Eye (tissue), 1 donor: ENCODE results near the gene GLT8D2.

Experiments
- DNase-seq: peaks from one replicate; pipeline ENCODE4 v3.0.0-alpha.2; 2015

Gene GLT8D2, protein sequence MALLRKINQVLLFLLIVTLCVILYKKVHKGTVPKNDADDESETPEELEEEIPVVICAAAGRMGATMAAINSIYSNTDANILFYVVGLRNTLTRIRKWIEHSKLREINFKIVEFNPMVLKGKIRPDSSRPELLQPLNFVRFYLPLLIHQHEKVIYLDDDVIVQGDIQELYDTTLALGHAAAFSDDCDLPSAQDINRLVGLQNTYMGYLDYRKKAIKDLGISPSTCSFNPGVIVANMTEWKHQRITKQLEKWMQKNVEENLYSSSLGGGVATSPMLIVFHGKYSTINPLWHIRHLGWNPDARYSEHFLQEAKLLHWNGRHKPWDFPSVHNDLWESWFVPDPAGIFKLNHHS

DNA sequence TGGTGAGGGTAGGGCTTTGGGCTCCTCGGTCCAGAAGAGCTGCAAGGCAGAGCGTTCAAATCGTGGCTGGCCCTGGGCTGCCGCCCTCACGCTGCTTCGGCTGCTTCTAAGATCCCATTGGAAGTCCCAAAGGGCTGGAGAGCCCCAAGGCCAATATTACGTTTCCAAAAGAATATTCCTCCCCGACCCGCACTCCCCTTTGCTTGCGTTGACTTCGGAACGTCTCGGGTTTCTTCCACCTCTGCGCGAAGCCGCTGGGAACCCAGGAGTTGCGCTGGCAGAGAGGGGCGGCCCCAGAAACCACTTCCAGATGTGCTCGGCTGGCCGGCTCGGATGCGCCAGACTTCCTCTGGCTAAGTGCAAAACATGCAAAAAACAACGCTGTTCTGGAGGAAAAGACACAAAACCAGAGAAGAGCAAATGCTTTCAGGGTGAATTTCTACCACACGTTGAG is at the start of gene GLT8D2:
Gene GLT8D2, minus strand, starts transcription at position 285 of the 454 bp plus-strand sequence. CDS start 30,539 bp downstream, outside the sequence.
- DNase-seq = peak; percentile 85

DNA sequence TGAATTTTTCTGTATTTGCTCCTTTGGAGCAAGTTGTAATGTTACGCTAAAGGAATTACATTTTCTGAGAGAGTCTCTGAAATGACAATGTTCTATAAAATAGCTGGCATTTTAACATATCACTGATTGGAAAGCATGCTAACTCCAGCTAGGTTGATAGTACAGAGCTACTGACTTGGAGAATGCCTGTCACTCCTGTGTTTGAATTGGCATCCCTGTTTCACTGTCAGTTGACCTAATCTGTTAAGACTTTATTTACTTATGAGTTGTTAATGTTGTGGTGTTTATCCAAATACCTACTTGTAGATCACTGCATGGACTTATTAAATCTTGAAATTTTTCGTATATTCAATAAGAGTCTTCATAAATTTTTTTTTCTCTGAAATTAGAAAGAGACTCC is 48.0 kb upstream of the GLT8D2 start:
- no peak for DNase-seq

DNA sequence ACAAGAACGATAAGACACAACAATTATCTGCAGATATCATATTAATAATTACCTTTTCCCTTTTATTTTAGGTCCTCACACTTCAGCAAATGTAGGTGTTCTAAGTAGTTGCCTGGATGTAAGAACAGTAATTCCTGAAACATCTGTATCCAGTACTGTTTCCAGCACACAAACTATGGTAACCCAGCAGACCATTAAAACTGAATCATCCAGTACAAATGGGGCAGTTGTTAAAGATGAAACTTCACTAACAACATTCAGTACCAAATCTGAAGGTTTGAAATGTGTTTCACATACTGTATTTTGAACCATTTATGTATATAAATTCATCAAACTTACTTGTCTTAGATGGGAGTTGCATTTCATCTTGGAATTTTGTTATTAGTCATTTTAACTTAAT is 45.3 kb upstream of the GLT8D2 start:
- no peak for DNase-seq

DNA sequence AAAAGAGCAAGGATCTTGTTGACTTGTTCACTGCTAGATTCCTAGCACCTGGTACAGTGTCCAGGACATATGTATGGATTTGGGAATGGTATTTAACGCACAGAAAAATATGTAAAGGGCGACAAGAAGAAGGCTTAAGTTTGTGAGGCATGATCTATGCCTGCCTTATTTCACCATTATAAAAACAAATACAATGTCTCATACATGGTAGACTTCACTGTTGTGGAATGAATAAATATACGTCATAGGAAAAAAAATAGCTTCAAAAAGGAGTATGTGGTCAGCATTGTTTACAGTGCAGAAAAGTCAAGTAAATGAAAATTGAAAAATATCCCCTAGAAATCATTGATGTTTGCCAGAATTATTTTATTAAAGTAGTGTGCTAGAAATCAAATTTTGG is 44.3 kb upstream of the GLT8D2 start:
- no peak for DNase-seq

DNA sequence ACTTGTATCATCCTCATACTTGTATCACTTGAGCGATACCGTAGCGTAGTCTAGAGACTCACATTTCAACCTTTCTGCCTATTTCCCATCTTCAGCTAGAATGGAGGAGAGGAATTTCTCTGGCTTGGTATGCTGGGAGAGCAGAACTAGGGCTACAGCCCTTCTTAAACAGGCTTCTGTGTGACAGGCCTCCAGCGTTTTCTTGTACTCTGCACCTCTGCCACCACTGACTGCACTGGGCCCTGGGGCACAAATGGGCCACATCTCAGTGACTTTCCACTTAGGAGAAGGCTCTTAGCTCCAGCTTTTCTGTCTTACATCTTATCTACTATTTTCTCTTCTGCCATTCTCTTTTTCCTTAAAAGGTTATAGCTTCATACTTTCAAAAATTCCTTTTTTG is 41.1 kb upstream of the GLT8D2 start:
- DNase-seq = no peak

DNA sequence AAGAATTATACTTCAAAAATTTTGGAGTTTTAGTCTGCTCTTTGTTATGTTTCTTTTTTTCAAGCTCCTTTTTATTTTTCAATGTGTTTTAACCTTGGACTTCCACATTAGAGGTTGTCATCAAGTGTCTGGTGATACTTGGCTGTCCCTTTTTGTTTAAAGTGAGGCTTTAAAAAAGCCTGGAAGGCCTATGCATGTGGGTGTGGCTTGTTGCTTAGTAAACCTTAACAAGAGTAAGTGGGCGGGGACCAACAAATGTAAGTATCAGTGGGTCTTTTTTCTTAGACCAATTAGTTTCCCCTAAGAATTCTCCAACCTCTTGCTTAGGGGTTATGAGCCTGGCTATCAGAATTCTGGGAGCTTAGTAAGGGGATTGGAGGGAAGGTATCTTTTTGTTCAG is 40.7 kb upstream of the GLT8D2 start:
- DNase-seq = no peak

DNA sequence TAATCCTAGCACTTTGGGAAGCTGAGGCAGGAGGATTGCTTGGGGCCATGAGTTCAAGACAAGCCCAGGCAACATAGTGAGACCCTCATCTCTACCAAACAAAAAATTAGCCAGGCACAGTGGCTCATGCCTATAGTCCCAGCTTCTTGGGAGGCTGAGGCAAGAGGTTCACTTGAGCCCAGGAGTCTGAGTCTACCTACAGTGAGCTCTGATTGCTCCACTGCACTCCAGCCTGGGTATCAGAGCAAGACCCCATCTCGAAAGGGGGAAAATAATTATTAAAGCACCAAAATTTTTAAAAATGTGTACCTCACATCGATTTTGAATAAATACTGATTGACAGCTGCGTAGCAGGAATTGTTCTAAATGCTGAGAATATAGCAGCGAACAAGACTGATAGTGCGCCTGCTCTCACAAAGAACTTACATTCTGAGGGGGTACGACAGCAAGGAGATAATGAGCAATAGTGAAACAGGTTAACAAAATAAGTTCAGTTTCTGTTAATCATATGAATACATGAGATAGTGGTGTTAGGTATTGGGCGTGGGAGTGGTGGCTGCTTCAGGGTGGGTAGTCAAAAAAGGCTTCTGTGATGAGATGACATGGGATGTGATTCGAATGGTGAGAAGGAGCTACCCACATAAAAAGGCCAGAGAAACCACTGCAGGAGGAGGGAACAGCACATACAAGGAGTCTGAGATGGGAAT is 33.9 kb upstream of the GLT8D2 start:
- no peak for DNase-seq

DNA sequence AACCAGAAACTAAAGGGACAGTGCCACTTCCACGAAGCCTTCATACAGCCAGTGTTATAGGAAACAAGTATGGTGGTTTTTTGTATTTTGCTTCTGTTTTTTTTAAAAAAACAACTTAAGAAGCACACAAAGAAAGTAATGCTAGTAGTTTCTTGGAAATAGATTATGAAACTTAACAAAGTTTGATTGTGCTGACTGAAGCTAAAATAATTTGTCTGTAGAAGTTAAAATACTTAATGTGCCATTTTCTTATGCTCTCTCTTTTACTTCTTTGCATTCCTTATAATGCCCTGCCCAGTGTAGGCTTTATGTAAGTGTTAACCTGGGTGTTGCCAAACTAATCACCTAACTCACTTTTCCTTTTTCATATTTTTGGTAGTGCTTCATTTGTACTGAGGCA is 30.8 kb upstream of the GLT8D2 start:
- DNase-seq = no peak

DNA sequence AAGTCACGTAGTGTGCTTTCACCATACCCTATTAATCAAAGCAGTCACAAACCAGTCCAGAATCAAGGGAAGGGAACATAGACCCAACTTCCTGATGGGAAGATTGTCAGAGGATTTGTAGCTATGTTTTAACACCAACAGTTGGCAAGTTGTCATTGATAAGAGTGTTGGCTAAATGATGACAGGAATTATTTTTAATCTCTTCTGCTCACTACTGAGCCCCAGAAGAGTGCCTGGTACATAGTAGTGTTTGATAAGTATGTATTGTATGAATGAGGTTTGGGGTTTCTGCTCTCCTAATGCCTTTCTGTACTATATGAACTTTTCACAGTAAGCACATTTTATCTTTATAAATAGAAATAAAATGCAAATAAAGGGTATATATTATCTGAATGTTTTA is 29.0 kb upstream of the GLT8D2 start:
- no peak for DNase-seq

DNA sequence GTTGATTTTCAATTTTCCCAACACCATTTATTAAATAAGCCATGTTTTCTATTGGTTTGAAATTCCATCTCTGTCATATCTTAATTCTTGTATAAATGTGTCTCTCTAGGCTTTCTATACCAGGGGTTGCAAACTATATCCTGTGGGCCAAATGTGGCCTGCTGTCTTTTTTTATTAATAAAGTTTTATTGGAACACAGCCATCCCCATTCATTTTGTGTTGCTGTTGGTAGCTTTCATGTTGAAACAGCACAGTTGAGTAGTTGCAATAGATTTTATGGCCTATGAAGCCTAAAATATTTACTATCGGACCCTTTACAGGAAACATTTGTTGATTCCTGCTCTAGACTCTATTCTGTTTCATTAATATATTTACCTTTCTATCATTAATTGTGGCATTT is 23.7 kb upstream of the GLT8D2 start:
- DNase-seq = no peak

DNA sequence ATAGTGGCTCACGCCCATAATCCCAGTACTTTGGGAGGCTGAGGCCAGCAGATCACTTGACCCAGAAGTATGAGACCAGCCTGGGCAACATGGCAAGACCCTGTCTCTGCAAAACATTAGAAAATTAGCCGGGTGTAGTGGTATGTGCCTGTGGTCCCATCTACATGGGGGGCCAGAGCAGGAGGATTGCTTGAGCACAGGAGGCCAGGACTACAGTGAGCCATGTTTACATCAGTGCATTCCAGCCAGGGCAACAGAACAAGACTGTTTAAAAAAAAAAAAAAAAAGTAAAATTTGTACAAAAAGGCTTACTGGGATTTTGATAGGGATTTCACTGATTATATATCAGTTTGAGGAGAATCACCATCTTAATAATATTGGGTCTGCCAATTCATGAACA is 22.1 kb upstream of the GLT8D2 start:
- no peak for DNase-seq

DNA sequence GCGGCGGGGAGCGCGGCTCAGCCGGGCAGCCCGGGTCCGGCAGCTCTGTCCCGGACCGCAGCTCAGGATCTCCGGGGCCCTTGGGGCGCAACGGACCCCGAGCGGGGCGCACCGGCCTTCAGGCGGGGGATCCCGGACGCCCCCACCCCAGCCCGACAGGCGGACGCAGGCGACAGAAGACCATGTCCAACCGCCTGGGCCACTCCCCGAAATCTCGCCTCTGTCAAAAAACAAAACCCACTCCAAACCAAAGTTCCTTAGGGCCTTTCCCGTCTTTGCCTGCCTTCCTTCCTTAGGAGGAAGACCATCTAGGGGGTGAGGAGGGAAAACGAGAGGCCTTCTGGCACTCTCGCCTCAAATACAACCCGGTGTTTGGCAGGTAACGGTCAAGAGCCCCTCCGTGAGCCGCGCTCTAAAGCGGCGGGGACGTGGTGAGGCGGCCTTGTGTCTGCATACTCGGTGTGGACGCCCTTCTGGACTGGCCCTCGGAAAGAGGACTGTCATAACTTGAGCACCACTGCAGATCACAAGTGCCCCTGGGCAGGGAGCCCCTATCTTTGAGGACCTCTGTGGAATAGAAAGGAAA is 14.9 kb upstream of the GLT8D2 start:
- no peak for DNase-seq

DNA sequence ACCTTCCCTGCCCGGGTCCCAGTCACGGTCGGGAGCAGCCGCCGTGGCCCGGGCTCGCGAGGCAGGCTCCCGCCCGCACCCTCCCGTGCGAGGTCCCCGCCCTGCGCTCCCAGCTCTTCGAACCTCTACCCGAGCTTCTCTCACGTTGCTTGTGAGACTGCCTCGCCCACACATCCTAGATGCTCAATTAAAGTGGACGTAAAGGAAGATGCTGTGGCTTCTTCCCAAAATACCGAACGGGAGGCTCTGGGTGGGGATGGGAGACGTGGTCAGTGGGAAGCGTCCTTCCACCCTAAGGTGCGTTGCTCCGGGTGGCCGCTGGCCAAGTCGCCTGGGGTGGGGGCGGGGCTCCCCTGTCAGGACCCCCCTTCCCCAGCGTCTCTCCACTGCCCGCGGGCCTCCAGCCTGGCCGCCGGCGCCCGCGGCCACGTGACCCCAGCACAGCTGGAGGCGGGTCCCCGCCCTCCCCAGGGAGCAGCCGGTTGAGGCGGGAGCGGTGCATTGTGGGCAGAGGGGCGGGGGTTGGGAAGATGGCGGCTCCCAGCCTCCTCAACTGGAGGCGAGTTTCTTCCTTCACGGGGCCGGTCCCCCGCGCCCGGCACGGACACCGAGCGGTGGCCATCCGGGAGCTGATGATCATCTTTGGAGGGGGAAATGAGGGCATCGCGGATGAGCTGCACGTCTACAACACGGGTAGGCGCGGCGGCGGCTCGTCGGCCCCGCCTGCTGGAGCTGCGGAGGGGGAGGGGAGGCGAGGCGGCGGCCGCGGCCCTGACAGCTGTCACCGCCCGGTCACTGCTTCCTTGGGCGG is 14.2 kb upstream of the GLT8D2 start, which contains the start of gene HCFC2:
Gene HCFC2, plus strand, starts transcription at position 501 of the 811 bp plus-strand sequence. Its CDS starts 30 bp downstream, at position 531.
- DNase-seq = peak; percentile 96

DNA sequence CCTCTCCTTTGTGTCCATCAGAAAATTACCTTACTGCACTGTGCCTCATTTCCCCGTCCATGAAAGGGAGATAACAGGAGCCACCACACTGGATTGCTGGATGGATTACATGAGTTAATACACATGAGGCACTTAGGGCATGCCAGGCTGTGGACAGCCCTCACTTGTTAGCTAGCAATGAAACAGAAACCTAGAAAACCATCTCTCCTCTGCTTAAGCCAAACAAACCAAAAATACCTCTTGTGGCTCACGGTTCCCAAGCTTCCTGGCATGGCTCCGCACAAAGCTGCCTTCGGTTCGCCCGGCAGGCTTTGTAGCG is 13.7 kb upstream of the GLT8D2 start:
- no peak for DNase-seq

DNA sequence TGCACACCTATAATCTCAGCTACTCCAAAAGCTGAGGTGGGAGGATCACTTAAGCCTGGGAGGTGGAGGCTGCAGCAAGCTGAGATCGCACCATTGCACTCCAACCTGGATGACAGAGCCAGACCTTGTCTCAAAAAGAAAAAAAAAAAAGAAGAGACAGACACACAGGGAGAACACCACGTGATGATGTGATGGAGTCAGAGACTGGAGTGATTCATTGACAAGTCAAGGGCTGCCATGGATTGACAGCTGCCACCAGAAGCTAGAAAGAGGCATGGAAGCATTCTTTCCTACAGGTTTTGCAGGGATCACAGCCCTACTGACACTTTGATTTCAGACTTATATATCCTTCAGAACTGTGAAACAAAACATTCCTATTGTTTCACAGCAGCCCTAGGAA is 10.8 kb upstream of the GLT8D2 start:
- DNase-seq = no peak

DNA sequence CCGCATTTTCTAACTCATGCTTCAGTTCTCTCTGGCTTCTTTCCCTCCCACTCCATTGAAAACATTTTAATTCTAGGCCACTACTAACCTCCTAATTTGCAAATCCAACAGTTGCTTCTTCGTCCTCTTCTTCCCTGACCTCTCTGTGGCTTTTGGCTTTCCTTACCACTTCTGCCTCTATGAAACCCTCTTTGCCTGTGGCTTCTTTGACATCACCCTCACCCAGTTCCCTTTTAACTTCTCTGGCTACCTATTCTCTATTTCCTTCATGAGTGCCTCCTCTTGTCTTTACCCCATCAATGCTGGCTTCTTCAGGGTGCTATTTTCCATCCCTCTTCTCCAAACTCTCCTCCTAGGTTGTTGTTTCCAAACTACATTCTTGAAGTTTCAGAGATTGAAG is 10.0 kb upstream of the GLT8D2 start:
- DNase-seq = no peak

DNA sequence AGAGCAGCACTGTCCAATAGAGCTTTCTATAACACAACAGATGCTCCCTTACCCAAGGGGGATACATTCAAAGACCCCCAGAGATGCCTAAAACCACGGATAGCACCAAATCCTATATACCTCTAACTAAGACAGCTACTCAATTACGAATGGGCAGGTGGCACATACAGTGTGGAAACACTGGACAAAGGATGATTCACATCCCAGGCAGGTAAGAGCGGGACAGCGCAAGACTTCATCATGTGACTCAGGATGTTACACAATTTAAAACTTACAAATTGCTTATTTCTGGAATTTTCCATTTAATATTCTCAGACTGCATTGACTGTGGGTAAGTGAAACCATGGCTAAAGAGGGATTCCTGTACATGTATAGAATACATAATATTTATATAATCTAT is 8.8 kb upstream of the GLT8D2 start:
- DNase-seq = no peak

DNA sequence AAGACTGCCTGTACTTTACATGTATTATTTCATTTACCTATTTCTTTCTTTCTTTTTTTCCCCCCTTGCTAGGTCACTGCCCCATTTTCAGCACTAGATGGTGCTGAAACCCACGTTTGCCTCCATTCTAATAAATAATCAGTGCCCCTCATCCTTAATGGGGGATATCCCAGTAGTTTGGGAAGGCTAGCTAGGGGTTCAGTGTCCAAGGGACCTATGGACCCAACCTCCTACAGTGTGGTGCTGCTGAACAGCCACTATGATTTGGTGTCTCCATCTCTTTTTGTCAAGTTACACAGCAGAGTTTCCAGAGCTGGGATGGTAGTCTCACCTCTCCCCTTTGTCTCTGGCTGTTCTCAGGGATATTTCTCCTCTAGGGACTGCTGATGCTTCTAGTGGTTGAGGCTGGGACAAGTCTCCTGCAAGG is 7.8 kb upstream of the GLT8D2 start:
- DNase-seq = peak; percentile 28

DNA sequence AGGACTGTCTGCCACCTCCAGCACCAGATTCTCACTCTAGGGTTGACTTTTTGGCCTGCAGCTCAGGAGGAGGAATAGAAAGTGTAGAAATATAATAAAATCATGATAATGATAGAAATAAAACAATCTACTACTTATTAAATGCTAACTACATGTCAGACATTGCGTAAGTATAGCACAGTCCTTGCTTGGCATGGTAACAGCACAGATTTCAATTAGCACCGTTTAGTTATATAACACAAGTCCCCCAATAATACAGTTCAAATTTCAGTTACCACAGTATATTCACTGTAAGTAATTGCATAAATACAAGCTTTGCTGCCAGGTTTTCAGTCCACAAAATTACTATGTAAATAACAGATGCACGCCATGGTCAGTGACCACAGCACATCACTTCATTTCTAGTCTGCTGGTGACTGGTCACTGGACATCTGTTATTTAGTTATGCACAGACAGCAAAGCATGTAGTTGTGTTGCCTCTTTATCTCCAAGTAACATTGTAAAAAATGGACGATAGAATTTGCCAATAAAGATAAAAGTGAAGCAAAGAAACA is 6.5 kb upstream of the GLT8D2 start:
- no peak for DNase-seq

DNA sequence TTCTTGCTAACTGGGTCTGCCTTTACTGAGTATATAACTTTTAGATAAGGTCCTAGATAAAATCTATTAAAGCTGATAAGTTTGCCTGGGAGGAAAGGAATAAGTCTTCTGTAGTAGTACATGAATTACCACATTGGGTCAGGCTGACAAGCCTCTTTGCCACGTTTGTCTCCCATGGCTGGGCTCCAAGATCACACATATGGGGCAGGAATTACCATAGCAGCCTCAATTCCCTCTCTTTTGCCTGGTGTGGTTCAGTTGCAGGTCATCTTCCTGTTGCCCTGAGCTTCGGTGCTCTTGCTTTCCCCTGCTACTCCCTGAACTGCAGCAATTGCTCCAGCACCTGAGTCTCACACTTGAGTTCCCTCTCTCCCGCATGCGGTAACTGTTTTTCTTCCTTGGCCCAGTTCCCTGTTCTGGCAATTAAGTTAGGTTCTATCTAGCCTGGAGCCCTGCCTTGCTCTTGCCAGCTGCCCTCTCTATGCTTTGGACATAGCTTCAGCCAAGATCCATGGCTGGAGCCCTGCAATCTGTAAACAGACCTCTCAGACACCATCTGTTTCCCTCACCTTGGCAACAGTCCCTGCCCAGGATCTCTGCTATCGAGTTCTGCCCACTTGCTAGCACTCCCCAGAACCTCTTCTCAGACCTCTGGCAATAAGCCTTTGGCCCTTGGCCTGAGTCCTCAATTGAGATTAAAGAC is 5.8 kb upstream of the GLT8D2 start:
- DNase-seq = no peak

DNA sequence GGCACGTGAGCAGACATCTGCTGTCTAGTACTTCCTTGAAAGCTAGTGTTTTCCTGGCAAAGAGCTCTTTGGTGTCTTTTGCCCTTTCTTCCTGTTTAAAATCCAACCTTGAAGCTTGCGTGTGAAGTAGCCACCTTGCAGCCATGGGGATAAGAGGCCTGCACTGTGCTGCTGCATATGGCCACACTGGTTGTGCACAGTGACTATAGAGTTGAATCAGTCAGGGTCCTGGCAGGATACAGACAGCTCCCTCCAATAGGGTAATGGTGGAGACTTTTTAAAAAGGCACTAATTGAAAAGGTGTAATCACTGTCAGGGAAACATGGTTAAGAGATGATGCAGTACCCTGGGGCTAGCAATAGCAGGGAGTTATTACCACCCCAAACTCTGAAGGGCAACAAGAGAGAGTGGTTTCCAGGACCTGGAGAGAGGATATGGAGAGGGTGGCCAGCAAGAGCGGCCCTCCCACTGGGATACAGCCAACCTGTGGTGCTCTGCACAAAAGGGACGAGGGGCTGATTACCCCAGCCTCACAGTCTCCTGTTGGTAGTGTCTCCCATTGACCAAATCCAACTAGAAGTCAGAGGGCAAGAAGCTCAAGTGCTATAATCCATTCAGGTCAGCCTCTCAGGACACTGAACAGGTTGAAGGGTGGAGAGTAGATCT is 4.8 kb upstream of the GLT8D2 start:
- no peak for DNase-seq

DNA sequence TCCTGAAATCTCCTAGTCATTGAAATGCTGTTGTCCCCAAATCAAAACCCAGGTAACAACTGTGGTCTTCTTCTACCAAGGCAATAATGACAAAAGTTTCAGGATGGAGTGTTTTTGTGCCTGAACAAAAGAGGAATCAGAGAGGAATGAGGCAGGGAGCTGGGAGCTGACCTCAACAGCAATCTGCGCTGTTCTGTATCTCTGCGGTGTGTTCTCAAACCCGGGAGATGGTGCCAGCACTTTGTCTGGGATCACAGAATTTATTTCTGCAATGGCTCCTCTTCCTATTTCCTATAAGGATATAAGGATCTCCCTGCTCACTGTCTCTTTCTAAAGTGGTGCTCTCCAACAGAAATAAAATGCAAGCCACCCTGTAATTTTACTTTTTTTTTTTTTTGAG is 449 bp upstream of the GLT8D2 start:
- DNase-seq = no peak
